GM21723 (cell line): Measurements from ENCODE around the gene ARHGEF7.

Experiments used
- ATAC-seq: cut with Tn5 transposase; IDR thresholded peaks from one replicate; pipeline ENCODE4 v1.9.1; 2021; ENCODE audit warnings: mild to moderate bottlenecking, moderate library complexity; ENCODE audit not compliant: unreplicated experiment

The ARHGEF7 gene

DNA sequence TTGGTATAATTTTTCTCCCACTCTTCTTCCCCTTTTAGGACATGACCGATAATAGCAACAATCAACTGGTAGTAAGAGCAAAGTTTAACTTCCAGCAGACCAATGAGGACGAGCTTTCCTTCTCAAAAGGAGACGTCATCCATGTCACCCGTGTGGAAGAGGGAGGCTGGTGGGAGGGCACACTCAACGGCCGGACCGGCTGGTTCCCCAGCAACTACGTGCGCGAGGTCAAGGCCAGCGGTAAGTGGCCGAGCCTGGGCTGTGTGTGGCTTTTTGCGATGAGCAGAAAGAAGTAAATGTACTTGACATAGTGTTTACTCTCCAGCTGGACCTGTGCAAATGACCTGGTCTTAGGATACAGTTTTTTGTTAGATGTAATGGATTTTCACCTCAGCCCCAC lies 102.5 kb downstream of the ARHGEF7 start:
- no peak for ATAC-seq

DNA sequence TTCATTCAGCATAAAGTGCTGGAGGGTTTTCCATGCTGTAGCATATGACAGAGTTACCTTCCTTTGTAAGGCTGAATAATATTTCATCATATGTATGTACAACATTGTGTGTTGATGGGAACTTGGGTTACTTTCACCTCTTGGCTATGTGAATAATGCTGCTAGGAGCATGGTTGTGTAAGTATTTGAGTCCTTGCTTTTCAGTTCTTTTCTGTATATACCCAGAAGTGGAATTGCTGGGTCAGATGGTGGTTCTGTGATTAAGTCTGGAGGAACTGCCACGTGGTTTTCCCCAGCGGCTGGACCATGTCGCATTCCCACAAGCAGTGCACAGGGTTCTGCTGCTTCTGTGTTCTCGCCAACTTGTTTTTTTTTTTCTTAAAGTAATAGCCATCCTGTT lies 104.2 kb downstream of the ARHGEF7 start:
- no peak for ATAC-seq

DNA sequence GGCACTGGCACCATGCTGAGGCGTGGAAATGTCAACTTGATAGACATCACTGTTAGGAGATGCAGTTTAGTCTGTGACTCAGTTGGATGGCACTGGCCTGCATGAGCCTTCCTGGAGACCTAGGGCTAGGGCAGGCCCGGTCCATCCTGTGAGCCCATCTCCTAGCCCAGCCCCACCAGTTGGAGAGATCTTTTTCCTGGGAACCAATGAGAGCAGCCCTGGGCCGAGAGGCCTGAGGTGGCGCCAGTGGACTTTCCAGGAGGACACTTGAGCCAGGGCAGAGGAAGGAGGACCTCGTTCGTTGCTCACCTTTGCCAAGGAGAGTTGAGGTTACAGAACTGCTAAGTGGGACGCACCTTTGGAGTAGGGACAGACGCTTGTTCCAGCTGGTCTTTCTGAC lies 104.8 kb downstream of the ARHGEF7 start:
- no peak for ATAC-seq

DNA sequence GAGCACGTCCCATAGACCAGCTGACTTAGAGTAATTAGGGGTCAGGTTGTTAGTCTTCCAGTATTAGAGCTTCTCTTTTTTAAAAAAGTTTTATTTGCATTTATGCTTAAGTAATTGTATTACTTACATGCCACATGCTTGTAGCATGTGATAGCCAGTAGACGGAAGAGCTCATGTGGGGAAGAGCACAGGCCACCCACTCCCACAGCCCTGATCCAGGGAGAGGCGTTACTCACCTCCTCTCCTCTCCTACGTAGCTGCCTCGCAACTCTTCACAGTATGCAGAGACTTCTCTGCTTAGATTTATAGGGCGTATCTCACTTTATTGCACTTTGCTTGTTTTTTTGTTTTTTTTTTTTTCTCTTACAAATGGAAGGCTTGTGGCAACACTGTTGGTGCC lies 110.1 kb downstream of the ARHGEF7 start:
- no peak for ATAC-seq

DNA sequence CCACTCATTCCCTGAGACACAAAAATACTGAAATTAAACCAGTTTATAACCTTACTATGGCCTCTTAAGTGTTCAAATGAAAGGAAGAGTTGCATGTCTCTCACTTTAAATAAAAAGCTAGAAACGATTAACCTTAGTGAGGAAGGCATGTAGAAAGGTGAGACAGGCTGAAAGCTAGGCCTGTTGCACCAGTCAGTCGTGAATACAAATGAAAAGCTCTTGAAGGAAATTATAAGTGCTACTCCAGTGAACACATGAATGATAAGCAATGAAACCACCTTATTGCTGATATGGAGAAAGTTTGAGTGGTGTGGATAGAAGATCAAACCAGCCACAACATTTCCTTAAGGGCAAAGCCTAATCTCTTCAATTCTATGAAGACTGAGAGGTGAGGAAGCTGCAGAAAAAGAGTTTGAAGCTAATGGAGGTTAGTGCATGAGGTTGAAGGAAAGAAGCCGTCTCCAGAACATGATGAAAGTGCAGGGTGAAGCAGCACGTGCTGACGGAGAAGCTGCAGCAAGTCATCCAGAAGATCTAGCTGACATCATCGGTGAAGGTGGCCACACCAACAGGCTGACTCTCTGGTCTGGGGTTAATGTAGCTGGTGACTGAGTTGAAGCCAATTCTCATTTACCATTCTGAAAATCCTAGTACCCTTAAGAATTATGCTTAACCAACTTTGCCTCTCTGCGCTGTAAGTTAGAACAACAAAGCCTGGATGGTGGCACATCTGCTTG lies 110.9 kb downstream of the ARHGEF7 start:
- no peak for ATAC-seq

DNA sequence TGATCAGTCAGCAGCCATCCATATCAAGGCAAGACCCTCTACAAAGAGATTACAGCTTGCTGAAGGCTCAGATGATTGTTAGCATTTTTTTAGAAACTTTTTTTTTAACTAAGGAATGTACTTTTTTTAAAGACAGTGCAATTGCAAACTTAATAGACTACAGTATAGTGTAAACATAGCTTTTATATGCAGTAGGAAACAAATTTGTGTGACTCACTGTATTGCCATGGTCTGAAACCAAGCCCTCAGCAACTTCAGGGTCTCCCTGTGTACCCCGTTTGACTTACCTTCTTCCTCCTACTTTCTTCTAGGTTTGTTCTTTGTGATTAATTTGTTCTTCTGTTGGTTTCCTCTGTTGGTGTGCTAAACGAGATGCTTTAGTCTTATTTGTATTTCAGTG lies 112.3 kb downstream of the ARHGEF7 start:
- ATAC-seq, result no peak

DNA sequence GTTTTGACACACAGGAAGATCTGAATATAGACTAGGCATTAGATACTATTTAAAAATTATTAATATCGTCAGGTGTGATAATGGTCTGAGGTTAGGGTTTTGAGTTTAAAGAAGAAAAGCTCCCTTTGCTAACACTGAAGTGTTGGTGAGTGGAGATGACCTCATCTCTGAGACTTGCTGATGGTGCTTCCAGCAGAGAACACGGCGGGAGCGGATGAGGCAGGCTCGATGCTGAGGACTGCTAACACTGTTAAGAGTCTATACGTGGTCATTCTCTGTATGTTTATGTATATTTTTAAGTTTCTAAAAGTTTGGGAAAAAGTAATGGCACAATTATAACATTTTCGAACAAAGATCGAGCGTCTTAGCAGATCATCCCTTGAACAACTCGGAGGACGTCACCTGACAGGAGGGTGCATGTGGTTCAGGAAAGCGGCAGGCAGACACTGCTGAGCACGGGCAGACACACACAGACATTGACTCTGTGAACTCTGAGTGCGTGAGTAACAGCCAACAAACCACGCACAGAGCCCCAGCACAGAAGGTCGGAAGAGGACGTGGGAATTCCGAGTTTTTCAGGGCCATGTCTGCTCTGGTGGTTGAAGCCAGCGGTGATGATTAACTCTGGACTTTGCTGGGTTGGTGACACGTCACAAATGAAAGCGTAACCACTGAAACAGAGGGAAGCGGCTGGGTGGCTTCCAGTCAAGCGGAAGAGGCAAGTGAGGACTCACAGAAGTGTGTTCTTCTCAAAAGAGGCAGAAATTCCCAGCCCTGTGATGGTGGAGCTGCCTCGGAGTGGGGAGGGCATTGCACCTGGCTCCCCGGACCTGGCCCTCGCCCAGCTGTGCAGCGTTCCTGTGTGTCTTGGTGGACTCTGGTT lies 113.4 kb downstream of the ARHGEF7 start:
- no peak for ATAC-seq

DNA sequence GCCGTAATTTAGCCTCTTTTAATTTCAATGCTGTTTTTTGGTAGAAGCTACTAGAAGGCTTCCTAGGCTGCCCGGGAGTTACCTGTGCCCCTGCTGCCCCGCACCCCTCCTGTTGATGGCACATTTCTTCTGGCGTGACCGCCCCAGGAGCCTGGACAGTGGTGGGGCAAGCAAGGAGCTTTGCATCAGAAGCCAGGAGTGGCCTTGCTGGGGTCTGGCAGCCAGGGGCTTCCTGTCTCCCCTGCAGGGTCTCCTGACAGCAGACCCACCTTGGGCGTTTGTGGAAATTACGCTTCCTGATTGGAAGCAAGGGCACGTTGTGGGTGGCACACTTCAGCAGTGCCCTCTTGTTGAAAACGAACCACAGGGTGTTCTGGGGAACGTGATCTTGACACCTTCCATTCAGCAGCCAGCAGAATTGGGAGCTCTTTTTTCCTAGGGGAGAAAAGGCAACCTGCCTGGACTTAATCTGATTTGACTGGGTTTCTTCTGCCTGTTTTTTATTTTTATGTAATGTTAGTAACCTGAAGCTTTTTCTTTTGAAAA lies 115.3 kb downstream of the ARHGEF7 start:
- ATAC-seq, result no peak

DNA sequence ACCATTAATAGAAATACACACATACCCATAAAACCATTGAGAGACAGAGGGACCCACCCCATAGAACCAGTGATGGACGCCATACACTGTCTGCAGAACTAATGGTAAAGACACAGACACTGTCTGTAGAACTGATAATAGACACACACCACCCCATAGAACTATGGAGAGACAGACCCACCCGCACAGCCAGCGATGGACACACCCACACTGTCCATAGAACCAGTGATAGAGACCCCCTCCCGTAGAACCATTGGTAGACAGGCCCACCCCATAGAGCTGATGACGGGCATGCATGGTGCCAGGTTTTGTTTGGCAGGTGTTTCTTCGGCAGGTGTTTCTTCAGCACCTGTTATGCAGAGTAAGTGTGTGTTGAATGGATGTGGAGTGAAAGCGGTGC lies 117.1 kb downstream of the ARHGEF7 start:
- no peak for ATAC-seq

DNA sequence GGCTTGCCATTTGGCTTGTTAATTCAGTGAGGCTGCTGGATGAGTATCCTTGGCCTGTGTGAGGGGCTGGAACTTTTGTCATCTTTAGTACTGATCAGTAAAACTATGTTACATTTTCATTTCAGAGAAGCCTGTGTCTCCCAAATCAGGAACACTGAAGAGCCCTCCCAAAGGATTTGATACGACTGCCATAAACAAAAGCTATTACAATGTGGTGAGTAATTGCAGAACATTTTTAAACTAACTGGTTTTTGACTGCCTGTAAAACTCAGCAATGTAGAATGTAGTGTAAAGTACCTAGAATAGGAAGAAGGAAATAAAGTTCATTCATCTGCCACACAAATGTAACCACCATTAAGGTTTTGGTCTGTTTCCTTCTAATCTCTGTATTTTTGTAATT lies 118.0 kb downstream of the ARHGEF7 start:
- ATAC-seq, result no peak

DNA sequence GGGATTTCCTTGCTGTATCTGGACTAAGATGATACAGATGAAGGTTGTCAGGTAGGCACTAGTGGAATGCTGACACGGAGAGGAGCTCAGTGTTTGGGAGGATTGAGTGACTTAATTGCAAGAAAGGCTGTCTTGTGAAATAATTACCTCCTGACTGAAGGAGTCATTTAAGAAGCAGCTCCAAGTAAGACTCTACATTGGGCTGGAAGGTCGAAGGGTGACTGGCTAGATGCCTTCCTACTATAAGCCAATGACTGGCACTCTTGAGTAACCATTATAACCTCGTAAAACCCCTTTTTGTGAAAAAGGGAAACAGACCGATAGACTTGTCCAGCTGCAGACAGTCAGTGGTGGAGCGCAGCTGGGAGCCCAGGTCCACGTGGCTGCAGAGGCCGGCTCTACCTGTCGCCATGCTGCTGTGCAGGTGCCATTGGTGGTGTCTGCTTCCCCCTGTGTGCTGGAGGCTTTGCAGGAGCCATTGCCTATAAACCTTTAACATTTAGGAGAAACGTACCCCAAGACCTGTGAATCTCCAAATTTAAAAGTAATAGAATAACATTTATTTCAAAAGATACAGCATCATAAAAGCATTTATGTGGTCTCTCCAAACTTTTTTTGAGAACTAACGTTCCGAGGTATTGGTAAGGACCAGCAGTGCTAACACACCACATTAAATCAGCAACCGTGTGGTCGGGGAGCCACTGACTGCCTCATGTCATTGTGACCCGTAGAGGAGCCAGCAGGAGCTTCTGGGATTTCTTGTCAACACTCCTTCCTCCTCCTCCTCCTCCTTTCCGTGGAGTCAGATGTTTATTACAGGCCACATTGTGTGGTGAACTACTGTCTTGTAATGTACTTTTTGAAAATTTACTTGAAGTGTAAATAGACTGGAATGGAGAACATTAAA lies 124.9 kb downstream of the ARHGEF7 start:
- ATAC-seq, result no peak

DNA sequence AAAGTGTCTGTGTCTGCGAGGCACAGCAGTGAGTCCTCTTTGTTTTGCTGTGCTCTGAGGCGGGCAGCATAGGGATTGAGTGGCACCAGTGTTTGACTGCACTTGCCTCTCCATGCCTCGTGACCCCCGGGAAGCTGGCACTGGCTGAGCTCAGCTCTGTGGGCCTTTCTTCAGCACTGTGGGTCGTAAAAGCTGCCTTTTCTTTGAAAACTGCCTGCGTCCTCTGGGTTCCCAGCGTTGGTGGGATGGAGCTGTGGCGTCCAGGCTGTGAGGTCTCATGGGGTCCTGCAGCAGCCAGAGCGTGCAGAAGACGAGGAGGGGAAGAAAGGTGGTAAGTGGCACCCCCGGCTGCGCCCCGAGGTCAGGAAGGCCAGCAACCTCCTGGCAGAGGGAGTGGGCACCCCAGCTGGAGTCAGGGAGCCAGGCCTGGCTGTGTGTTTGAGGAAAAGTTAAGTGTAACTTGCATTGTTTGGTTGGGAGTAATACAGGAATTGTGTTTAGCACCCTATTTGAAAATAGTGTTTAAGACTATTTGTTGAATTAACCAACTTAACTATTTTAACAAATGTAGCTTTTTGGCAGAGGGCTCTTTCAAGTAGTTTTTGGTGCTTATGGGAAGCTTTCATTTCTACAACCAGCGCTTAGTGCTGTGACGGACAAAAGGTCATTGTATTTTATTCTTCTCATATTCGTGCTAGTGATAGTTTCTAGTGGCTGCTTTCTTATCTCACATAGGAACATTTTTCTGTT lies 126.1 kb downstream of the ARHGEF7 start:
- ATAC-seq, result no peak

DNA sequence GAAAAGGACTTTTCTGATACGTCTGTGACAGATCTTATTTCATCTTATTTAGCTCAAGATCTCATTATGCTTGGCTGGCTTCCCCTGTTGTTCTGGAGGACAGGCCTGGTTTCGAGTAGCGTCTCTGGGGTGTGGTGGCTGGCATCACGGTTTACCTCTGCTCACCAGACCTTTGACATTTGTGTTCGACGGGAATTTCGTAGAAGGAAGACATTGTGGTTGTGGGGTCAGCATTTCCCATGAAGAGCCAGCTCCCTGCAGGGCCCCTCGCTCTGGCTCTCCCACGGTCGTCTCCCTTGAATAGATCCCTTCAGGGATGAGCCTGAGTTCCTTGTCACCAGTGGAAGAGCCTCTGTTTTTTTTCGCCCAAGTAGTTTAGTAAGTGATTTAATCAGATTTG lies 126.8 kb downstream of the ARHGEF7 start:
- no peak for ATAC-seq

DNA sequence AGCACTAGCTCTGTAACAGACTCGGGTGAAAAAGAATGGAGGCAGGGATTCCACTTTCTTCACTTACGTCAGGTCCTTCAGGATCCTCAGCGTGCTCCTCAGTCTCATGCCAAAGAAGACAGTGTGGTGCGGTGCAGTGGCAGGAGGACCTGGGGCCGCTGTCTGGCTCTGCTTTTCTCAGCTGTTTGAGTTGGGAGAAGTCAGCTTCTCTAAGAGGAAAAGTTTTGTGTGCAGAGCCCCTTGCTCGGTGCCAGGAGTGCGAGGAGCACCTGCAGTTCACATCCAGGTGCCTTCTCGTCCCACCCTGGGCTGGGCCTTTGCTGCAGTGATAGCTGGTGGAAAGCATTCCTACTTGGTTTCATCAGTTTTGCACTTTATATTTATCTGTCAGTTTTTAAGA lies 127.5 kb downstream of the ARHGEF7 start:
- ATAC-seq, result no peak

DNA sequence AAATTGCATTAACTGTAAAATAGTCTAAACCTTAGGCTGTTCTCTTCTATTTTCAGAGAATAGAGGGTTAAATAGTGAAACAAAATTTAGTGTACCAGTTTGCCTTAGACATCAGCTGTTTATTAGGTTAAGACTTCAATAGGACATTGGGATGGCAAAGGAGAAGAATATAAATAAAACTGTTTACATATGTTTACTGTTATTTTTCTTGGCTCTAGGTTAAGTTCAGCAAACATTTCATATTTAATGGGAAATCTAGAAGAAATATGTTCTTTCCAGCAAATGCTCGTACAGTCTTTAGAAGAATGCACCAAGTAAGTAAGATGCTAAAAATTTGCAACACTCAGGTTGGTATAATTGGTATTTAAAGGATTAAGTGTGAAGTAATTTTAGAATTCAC lies 128.9 kb downstream of the ARHGEF7 start:
- no peak for ATAC-seq

DNA sequence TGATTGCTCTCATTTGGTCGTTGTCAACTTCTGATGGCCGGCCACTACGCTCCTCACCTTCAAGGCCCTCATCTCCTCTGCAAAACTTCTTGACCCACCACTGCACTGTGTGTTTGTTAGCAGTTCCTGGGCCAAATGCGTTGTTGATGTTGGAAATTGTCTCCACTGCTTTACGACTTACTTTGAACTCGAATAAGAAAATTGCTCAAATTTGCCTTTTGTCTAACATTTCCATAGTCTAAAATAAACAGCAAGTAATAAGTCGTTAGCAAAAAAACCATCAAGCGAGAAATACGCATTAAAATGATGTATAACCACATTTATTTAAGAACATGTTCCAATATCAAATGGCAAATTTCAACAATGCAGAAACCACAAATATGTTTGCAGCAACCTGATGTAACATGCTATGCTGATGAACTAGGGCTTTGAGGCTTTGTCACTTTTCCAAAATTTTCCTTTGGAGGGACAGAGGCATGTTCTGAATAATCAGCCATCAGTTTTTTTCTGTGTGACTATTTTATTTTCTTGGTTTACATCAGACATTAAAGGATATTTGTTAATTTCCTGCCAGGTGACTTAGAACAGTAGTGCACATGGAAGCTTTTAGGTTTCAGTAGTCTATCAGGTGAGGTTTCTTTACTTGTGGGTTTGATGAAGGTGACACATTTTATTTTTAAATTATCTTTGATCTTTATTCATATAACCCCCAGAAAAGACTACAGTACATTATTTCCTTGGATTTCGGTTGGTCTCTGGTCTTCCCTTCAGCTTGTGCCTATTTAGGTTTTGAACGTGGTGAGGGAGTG lies 130.7 kb downstream of the ARHGEF7 start:
- no peak for ATAC-seq

DNA sequence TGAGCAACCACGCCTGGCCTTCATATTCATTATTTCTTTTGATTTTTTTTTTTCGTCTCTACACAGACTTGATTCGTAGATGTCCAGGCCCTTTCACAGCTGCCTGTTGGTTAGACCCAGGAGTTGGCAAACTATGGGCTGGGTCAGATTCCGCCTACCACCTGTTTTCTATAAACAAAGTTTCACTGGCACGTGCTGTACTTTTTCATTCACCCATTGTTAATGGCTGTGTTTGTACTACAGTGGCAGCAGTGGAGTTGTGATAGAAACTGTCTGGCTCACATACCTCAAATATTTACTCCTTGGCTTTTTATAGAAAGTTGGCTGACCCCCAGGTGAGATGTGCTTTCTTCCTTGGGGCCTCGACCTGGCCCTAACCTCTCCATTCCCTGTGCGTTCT lies 132.4 kb downstream of the ARHGEF7 start:
- ATAC-seq, result no peak

DNA sequence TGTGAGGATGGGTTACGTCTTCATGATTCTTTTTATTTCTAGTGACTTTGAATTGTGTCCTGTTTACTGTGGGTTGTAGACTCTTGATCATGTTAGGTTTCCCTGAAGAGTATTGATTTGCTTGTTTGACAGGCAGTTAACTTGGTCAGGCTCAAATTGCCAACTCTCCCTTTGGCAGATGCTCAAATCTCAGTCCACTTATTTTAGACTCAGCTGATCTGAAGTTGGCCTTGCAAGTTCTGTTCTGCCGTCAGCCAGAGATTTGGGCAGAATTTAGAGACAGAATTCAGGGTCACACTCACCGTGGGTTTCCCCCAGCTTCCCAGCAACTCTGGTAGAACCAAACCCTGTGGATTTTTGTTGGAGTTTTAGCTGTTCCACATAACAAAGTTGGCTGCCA lies 133.7 kb downstream of the ARHGEF7 start:
- ATAC-seq, result no peak

DNA sequence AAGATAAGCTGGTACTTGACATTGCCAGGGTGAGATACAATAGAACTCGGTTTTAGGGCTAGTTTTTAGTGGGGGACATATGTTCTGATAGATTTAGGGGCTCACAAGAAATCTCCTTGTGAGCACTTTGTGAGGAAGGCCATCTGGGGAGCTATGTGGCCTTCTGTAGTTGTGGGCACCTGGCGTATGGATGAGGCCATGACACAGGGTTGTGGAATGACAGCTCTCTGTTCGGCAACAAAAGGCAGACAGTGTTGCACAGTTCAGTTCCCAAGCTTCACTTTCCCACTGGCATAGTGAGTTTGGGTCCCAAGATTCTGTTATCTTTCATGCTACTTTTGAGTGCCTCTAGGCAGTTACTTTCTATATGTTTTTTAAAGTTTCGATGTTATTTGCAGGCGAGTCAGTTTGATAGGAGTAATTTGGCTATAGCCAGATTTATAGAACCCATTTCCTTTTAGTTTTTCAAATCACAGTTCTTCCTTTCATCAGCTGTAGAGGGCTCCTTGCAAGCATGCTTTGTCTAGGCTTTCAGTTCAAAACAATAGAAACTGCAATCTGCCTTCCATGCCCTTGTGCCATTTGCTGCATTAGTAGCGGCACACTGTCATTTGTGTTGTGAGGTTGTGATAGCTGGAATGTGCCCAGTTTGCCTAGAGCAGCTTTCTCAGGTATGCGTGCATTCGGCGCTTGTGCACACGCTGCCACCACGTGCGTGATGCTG lies 134.7 kb downstream of the ARHGEF7 start:
- ATAC-seq, result no peak
